ENCODE measurements around the gene CORO1C. TPM values are rescaled to one million over a fixed set of nuclear protein-coding genes. Genes with fewer than 3 reads are reported as not detected.

The CORO1C gene
- total RNA-seq, 1 experiment from 2014 or later: 208 TPM

- Histone ChIP-seq H3K9me3 (ENCODE audit: low read depth, low read length, poor library complexity, severe bottlenecking) (no peaks in the 10 kb centered on the region), H3K36me3 (ENCODE audit: insufficient read depth, low read length, poor library complexity, severe bottlenecking) (no peaks in the 10 kb centered on the region), H3K4me1 (ENCODE audit: insufficient read depth, low read length, poor library complexity, severe bottlenecking) (no peaks in the 10 kb centered on the region), H3K4me3 (ENCODE audit: low read depth, low read length, poor library complexity, severe bottlenecking) (no peak within 1 kb of the TSS), H3K27ac (ENCODE audit: low read depth, low read length, poor library complexity, severe bottlenecking) (no peak within 1 kb of the TSS), H3K27me3 (replicated peaks; ENCODE audit: insufficient read depth, low read depth, low read length, poor library complexity) (no peaks in the 10 kb centered on the region)
- intact Hi-C loops (cut with micrococcal nuclease; ENCODE audit: unreplicated experiment): no loop called here
- ChIA-PET POLR2A (ENCODE audit: low non-redundant PET) (no interaction called here), CTCF (interaction anchor here (0.7 kb wide), 1 partner anchor 27 kb away, joined by 3 read pairs; no protein-coding TSS in a partner anchor)
- TF ChIP-seq CTCF (conservative IDR thresholded peaks at IDR 0.05; ENCODE audit: low read depth, low read length) (no peak), EZH2 (IDR thresholded peaks at IDR 0.05; ENCODE audit: borderline replicate concordance, low read depth, low read length, poor library complexity, severe bottlenecking) (no peak)
- no peak for DNase-seq (ENCODE audit: low spot score)
- no TSS peak for BruUV-seq (replicated peaks)
Observed at GRCh38 chr12:108597559-108598471, 133.5 kb downstream of the CORO1C start, which contains the start of gene TMEM119. Gene TMEM119 (minus strand): TSS chr12:108598084. CDS start chr12:108592383, 5,701 bp downstream.

- Histone ChIP-seq H3K36me3 (ENCODE audit: insufficient read depth, low read length, poor library complexity, severe bottlenecking) (no peaks in the 10 kb centered on the region), H3K9me3 (ENCODE audit: low read depth, low read length, poor library complexity, severe bottlenecking) (no peaks in the 10 kb centered on the region), H3K27me3 (replicated peaks; ENCODE audit: insufficient read depth, low read depth, low read length, poor library complexity) (no peaks in the 10 kb centered on the region), H3K4me1 (ENCODE audit: insufficient read depth, low read length, poor library complexity, severe bottlenecking) (no peaks in the 10 kb centered on the region), H3K27ac (ENCODE audit: low read depth, low read length, poor library complexity, severe bottlenecking) (no peak overlapping the region), H3K4me3 (ENCODE audit: low read depth, low read length, poor library complexity, severe bottlenecking) (no peak overlapping the region)
- TF ChIP-seq EZH2 (IDR thresholded peaks at IDR 0.05; ENCODE audit: borderline replicate concordance, low read depth, low read length, poor library complexity, severe bottlenecking) (no peak), CTCF (conservative IDR thresholded peaks at IDR 0.05; ENCODE audit: low read depth, low read length) (no peak)
- intact Hi-C loops (cut with micrococcal nuclease; ENCODE audit: unreplicated experiment): no loop called here
- no peak for DNase-seq (ENCODE audit: low spot score)
- no TSS peak for BruUV-seq (replicated peaks)
- ChIA-PET CTCF (no interaction called here), POLR2A (ENCODE audit: low non-redundant PET) (no interaction called here)
Observed at GRCh38 chr12:108596854-108597558, 134.3 kb downstream of the CORO1C start.

- no peak for DNase-seq (ENCODE audit: low spot score)
- Histone ChIP-seq H3K27me3 (replicated peaks; ENCODE audit: insufficient read depth, low read depth, low read length, poor library complexity) (no peaks in the 10 kb centered on the region), H3K9me3 (ENCODE audit: low read depth, low read length, poor library complexity, severe bottlenecking) (no peaks in the 10 kb centered on the region), H3K4me1 (ENCODE audit: insufficient read depth, low read length, poor library complexity, severe bottlenecking) (no peaks in the 10 kb centered on the region), H3K27ac (ENCODE audit: low read depth, low read length, poor library complexity, severe bottlenecking) (no peak overlapping the region), H3K4me3 (ENCODE audit: low read depth, low read length, poor library complexity, severe bottlenecking) (no peak overlapping the region), H3K36me3 (ENCODE audit: insufficient read depth, low read length, poor library complexity, severe bottlenecking) (no peaks in the 10 kb centered on the region)
- CTCF ChIA-PET: no interaction called here
- POLR2A ChIA-PET (ENCODE audit: low non-redundant PET): no interaction called here
- BruUV-seq (replicated peaks): no TSS peak
- intact Hi-C loops (cut with micrococcal nuclease; ENCODE audit: unreplicated experiment): no loop called here
- no peak for TF ChIP-seq CTCF (conservative IDR thresholded peaks at IDR 0.05; ENCODE audit: low read depth, low read length)
- TF ChIP-seq EZH2 (IDR thresholded peaks at IDR 0.05; ENCODE audit: borderline replicate concordance, low read depth, low read length, poor library complexity, severe bottlenecking): no peak
Observed at GRCh38 chr12:108595711-108596647, 135.3 kb downstream of the CORO1C start.
